ENCODE measurements around the gene PHC2.
"Not testable (repeated sequence)": the region's sequence is repeated elsewhere in the genome, so short reads cannot be mapped to it uniquely, and the experiment has no call there.

PHC2 gene

DNA sequence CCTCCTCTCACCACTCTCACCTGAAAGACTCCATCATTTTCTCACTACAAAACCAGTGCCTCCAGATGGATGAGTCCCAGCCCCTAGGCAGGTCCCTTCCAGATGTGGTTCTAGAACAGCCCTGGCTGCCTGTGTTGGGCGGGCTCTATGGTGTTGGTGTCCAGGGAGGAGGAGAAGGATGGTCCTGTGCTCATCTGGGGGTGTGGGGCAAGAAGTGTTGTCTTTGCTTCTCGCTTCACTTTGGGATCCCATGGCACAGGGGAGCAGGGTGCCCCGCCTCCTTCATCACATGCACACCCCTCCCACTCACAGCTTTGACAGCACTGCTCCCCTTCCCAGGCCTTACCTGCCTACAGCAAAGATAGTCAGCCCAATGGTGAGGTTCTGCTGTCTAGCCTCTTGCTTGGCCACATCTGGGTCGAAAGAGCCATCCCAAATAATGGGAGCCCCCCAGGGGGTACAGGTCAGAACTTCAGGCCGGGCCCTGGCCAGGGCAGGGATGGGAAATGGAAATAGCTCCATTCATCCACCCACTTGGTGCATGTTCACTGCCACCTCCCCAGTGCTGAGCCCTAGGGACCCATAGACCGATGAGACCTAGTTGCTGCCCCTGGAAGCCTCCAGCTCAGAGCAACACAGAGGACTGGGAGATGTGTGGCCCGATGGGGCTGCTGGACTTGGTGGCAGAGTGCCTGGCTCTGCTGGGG lies 119.0 kb downstream of the PHC2 start:
- no peaks in the 10 kb centered on the region for H3K27me3 ChIP-seq (ENCODE audit: insufficient read depth, low read length, poor library complexity, severe bottlenecking)
- H3K4me3 ChIP-seq (ENCODE audit: low read length, poor library complexity, severe bottlenecking): no peak overlapping the region
- no peaks in the 10 kb centered on the region for H3K36me3 ChIP-seq (ENCODE audit: insufficient read depth, low read length)
- no peaks in the 10 kb centered on the region for H3F3A ChIP-seq (ENCODE audit: low read depth)
- H3K9ac ChIP-seq (ENCODE audit: low read depth, low read length, poor library complexity, severe bottlenecking): no peak overlapping the region
- H3K9me2 ChIP-seq (replicated peaks; ENCODE audit: low read depth, low read length): no peaks in the 10 kb centered on the region
- no peaks in the 10 kb centered on the region for H3K79me2 ChIP-seq (ENCODE audit: insufficient read depth, low read length)
- no peaks in the 10 kb centered on the region for H4K20me1 ChIP-seq (ENCODE audit: insufficient read depth, low read length, poor library complexity, severe bottlenecking)
- H3K9me3 ChIP-seq (ENCODE audit: insufficient read depth, low read depth, low read length): no peaks in the 10 kb centered on the region
- no peak overlapping the region for H2AFZ ChIP-seq (ENCODE audit: low read length)
- TF ChIP-seq EZH2phosphoT487 (IDR thresholded peaks at IDR 0.05; ENCODE audit: borderline replicate concordance) (no peak), CTCF (conservative IDR thresholded peaks at IDR 0.05; ENCODE audit: low read length) (no peak)
- H3K4me1 ChIP-seq (ENCODE audit: insufficient read depth, low read length, poor library complexity, severe bottlenecking): no peaks in the 10 kb centered on the region
- H3K4me2 ChIP-seq (ENCODE audit: low read depth, low read length, poor library complexity, severe bottlenecking): no peak overlapping the region

DNA sequence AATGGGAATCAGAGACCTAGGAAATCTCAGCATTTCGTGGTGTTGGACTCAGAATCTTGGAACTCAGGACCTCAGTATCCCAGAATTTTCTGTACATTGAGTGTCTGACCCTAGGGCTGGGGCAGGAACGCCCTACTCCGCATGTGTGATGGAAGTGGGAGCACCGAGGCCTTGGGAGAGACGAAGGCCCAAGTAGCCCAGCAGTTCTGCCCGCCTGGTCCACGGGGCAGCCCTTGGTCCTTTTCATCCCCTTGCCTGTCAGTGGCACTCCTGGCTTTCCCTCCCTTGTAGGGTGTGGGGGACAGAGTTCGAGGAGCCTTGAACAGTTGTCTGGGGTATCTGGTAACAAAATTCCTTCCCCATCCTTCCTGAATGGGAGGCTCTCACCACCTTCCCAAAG lies 120.2 kb downstream of the PHC2 start:
- no peak overlapping the region for H3K4me3 ChIP-seq (ENCODE audit: low read length, poor library complexity, severe bottlenecking)
- no peaks in the 10 kb centered on the region for H3K9me3 ChIP-seq (ENCODE audit: insufficient read depth, low read depth, low read length)
- no peak overlapping the region for H3K9ac ChIP-seq (ENCODE audit: low read depth, low read length, poor library complexity, severe bottlenecking)
- no peak for TF ChIP-seq EZH2phosphoT487 (IDR thresholded peaks at IDR 0.05; ENCODE audit: borderline replicate concordance)
- TF ChIP-seq CTCF (conservative IDR thresholded peaks at IDR 0.05; ENCODE audit: low read length): no peak
- no peak overlapping the region for H2AFZ ChIP-seq (ENCODE audit: low read length)
- no peaks in the 10 kb centered on the region for H3K4me1 ChIP-seq (ENCODE audit: insufficient read depth, low read length, poor library complexity, severe bottlenecking)
- H3F3A ChIP-seq (ENCODE audit: low read depth): no peaks in the 10 kb centered on the region
- H3K9me2 ChIP-seq (replicated peaks; ENCODE audit: low read depth, low read length): no peaks in the 10 kb centered on the region
- no peaks in the 10 kb centered on the region for H3K36me3 ChIP-seq (ENCODE audit: insufficient read depth, low read length)
- H3K27me3 ChIP-seq (ENCODE audit: insufficient read depth, low read length, poor library complexity, severe bottlenecking): no peaks in the 10 kb centered on the region
- H3K79me2 ChIP-seq (ENCODE audit: insufficient read depth, low read length): no peaks in the 10 kb centered on the region
- H3K4me2 ChIP-seq (ENCODE audit: low read depth, low read length, poor library complexity, severe bottlenecking): no peak overlapping the region
- H4K20me1 ChIP-seq (ENCODE audit: insufficient read depth, low read length, poor library complexity, severe bottlenecking): no peaks in the 10 kb centered on the region

DNA sequence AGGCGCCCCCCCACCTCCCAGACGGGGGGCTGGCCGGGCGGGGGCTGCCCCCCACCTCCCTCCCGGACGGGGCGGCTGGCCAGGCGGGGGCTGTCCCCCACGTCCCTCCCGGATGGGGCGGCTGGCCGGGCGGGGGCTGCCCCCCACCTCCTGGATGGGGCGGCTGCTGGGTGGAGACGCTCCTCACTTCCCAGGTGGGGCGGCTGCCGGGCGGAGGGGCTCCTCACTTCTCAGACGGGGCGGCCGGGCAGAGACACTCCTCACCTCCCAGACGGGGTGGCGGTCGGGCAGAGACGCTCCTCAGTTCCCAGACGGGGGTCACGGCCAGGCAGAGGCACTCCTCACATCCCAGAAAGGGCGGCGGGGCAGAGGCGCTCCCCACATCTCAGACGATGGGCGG lies 121.5 kb downstream of the PHC2 start:
- not testable (repeated sequence) for H3K9me2 ChIP-seq (replicated peaks; ENCODE audit: low read depth, low read length); H3K4me2 ChIP-seq (ENCODE audit: low read depth, low read length, poor library complexity, severe bottlenecking); H3K27me3 ChIP-seq (ENCODE audit: insufficient read depth, low read length, poor library complexity, severe bottlenecking); H3K4me1 ChIP-seq (ENCODE audit: insufficient read depth, low read length, poor library complexity, severe bottlenecking); H2AFZ ChIP-seq (ENCODE audit: low read length); H3K36me3 ChIP-seq (ENCODE audit: insufficient read depth, low read length); H3F3A ChIP-seq (ENCODE audit: low read depth); H3K9me3 ChIP-seq (ENCODE audit: insufficient read depth, low read depth, low read length); H4K20me1 ChIP-seq (ENCODE audit: insufficient read depth, low read length, poor library complexity, severe bottlenecking); H3K9ac ChIP-seq (ENCODE audit: low read depth, low read length, poor library complexity, severe bottlenecking); H3K79me2 ChIP-seq (ENCODE audit: insufficient read depth, low read length); H3K4me3 ChIP-seq (ENCODE audit: low read length, poor library complexity, severe bottlenecking)

- Histone ChIP-seq H3K4me2 (ENCODE audit: low read depth, low read length, poor library complexity, severe bottlenecking) (no peak overlapping the region), H3K79me2 (ENCODE audit: insufficient read depth, low read length) (no peaks in the 10 kb centered on the region), H3K27me3 (ENCODE audit: insufficient read depth, low read length, poor library complexity, severe bottlenecking) (no peaks in the 10 kb centered on the region), H3K9me2 (replicated peaks; ENCODE audit: low read depth, low read length) (no peaks in the 10 kb centered on the region), H3K36me3 (ENCODE audit: insufficient read depth, low read length) (no peaks in the 10 kb centered on the region), H3K4me1 (ENCODE audit: insufficient read depth, low read length, poor library complexity, severe bottlenecking) (peaks cover 8% of the 10 kb centered on the region), H4K20me1 (ENCODE audit: insufficient read depth, low read length, poor library complexity, severe bottlenecking) (no peaks in the 10 kb centered on the region), H3K4me3 (ENCODE audit: low read length, poor library complexity, severe bottlenecking) (no peak overlapping the region), H3K9ac (ENCODE audit: low read depth, low read length, poor library complexity, severe bottlenecking) (no peak overlapping the region), H2AFZ (ENCODE audit: low read length) (no peak overlapping the region), H3F3A (ENCODE audit: low read depth) (no peaks in the 10 kb centered on the region), H3K9me3 (ENCODE audit: insufficient read depth, low read depth, low read length) (no peaks in the 10 kb centered on the region)
- TF ChIP-seq EZH2phosphoT487 (IDR thresholded peaks at IDR 0.05; ENCODE audit: borderline replicate concordance) (no peak), CTCF (conservative IDR thresholded peaks at IDR 0.05; ENCODE audit: low read length) (no peak)
Observed at GRCh38 chr1:33307494-33307864, 123.4 kb downstream of the PHC2 start.
